ENCODE data around the gene IGDCC3. TPM values are rescaled to one million over a fixed set of nuclear protein-coding genes. Genes with fewer than 3 reads are reported as not detected.

The IGDCC3 gene
- total and polyA plus RNA-seq, 2 donors (not counting 1 experiment from before 2014, with no cell fraction given): not detected

- ATAC-seq (ENCODE audit: low read depth): no peak
- H3K4me2 ChIP-seq (replicated peaks; ENCODE audit: low read depth, low read length, poor library complexity, severe bottlenecking): no peak overlapping the region
- H3K27me3 ChIP-seq (replicated peaks in 1 of 4; ENCODE audit: control extremely low read depth in 1 of 4, control insufficient read depth in 3 of 4, insufficient read depth in 4 of 4, low read length in 3 of 4): peaks cover 0 to 44% (median 24%) of the 10 kb centered on the region in 4 experiments
- peak overlapping the region; percentile 22 for H3K27ac Mint-ChIP-seq
- H3K36me3 ChIP-seq (replicated peaks in 1 of 2; ENCODE audit: control extremely low read depth in 1 of 2, control insufficient read depth in 1 of 2, extremely low read depth in 1 of 2, insufficient read depth in 2 of 2, low read length in 1 of 2): no peaks in the 10 kb centered on the region
- 94% methylated on average over 5 of the region's 5 CpGs for WGBS (ENCODE audit: insufficient coverage)
- no peak for DNase-seq
- intact Hi-C loops (cut with micrococcal nuclease): no loop called here
- H3K9me3 ChIP-seq (ENCODE audit: control extremely low read depth in 1 of 3, control insufficient read depth in 2 of 3, insufficient read depth in 1 of 3, low read length in 2 of 3): peaks cover 0 to 12% (median 0%) of the 10 kb centered on the region in 3 donors
- no peak overlapping the region for H3K4me3 ChIP-seq (ENCODE audit: control extremely low read depth in 1 of 5, extremely low read depth in 1 of 5, insufficient read depth in 1 of 5, low read depth in 2 of 5, low read length in 4 of 5)
- H3K4me1 ChIP-seq (ENCODE audit: control insufficient read depth in 2 of 2, insufficient read depth in 2 of 2, low read length in 2 of 2): peaks cover 15 to 23% of the 10 kb centered on the region in 2 donors
- no peaks in the 10 kb centered on the region for H4K20me1 ChIP-seq (ENCODE audit: control insufficient read depth, insufficient read depth, low read length, poor library complexity, severe bottlenecking)
- no peaks in the 10 kb centered on the region for H3K79me2 ChIP-seq (ENCODE audit: control insufficient read depth, insufficient read depth, low read length)
- ChIA-PET POLR2A (no interaction called here), CTCF (no interaction called here)
- TF ChIP-seq CTCF (IDR thresholded peaks at IDR 0.05) (no peak), EZH2 (IDR thresholded peaks at IDR 0.05; ENCODE audit: borderline replicate concordance, insufficient read depth, low read depth, low read length, poor library complexity, severe bottlenecking) (no peak)
- no peak overlapping the region for H2AFZ ChIP-seq (ENCODE audit: insufficient read depth, low read depth, low read length, poor library complexity, severe bottlenecking)
- H3K27me3 Mint-ChIP-seq: peaks cover 55% of the 10 kb centered on the region
- no peak overlapping the region for H3K9ac ChIP-seq (ENCODE audit: low read length)
- no peak overlapping the region for H3K27ac ChIP-seq (ENCODE audit: low read length in 2 of 2)
- peak overlapping the region; percentile 44 for H3K4me3 Mint-ChIP-seq
- peaks cover 25% of the 10 kb centered on the region for H3K4me1 Mint-ChIP-seq
- no peaks in the 10 kb centered on the region for H3K9me3 Mint-ChIP-seq (ENCODE audit: insufficient read depth)
Measured at GRCh38 chr15:65424683-65425082, 46.9 kb upstream of the IGDCC3 start.

GRCh38 chr15:65423976-65424679 lies 46.3 kb upstream of the IGDCC3 start:
- no peaks in the 10 kb centered on the region for H4K20me1 ChIP-seq (ENCODE audit: control insufficient read depth, insufficient read depth, low read length, poor library complexity, severe bottlenecking)
- Mint-ChIP-seq H3K27me3 (peaks cover 61% of the 10 kb centered on the region), H3K27ac (peak overlapping the region; percentile 22), H3K4me3 (peak overlapping the region; percentile 89), H3K4me1 (peaks cover 25% of the 10 kb centered on the region), H3K9me3 (ENCODE audit: insufficient read depth) (no peaks in the 10 kb centered on the region)
- no peak overlapping the region for H3K4me3 ChIP-seq (ENCODE audit: control extremely low read depth in 1 of 5, extremely low read depth in 1 of 5, insufficient read depth in 1 of 5, low read depth in 2 of 5, low read length in 4 of 5)
- intact Hi-C loops (cut with micrococcal nuclease): no loop called here
- ChIA-PET POLR2A (no interaction called here), CTCF (no interaction called here)
- H3K27me3 ChIP-seq (replicated peaks in 1 of 4; ENCODE audit: control extremely low read depth in 1 of 4, control insufficient read depth in 3 of 4, insufficient read depth in 4 of 4, low read length in 3 of 4): peaks cover 0 to 44% (median 24%) of the 10 kb centered on the region in 4 experiments
- WGBS (ENCODE audit: insufficient coverage): 87% methylated on average over 9 of the region's 9 CpGs
- TF ChIP-seq CTCF (IDR thresholded peaks at IDR 0.05) (no peak), EZH2 (IDR thresholded peaks at IDR 0.05; ENCODE audit: borderline replicate concordance, insufficient read depth, low read depth, low read length, poor library complexity, severe bottlenecking) (no peak)
- H3K4me2 ChIP-seq (replicated peaks; ENCODE audit: low read depth, low read length, poor library complexity, severe bottlenecking): no peak overlapping the region
- no peak overlapping the region for H2AFZ ChIP-seq (ENCODE audit: insufficient read depth, low read depth, low read length, poor library complexity, severe bottlenecking)
- no peaks in the 10 kb centered on the region for H3K79me2 ChIP-seq (ENCODE audit: control insufficient read depth, insufficient read depth, low read length)
- H3K36me3 ChIP-seq (replicated peaks in 1 of 2; ENCODE audit: control extremely low read depth in 1 of 2, control insufficient read depth in 1 of 2, extremely low read depth in 1 of 2, insufficient read depth in 2 of 2, low read length in 1 of 2): no peaks in the 10 kb centered on the region
- peaks cover 15 to 23% of the 10 kb centered on the region in 2 donors for H3K4me1 ChIP-seq (ENCODE audit: control insufficient read depth in 2 of 2, insufficient read depth in 2 of 2, low read length in 2 of 2)
- DNase-seq: no peak
- no peak overlapping the region for H3K27ac ChIP-seq (ENCODE audit: low read length in 2 of 2)
- H3K9ac ChIP-seq (ENCODE audit: low read length): no peak overlapping the region
- ATAC-seq (ENCODE audit: low read depth): no peak
- peaks cover 0 to 12% (median 0%) of the 10 kb centered on the region in 3 donors for H3K9me3 ChIP-seq (ENCODE audit: control extremely low read depth in 1 of 3, control insufficient read depth in 2 of 3, insufficient read depth in 1 of 3, low read length in 2 of 3)
